Stimulated activated naive CD4-positive, alpha-beta T cell treated with Interleukin-2 at 50 U/mL for 16 hours (primary cell): ENCODE data around the gene QSOX1.

Source experiments
- DNase-seq: peaks from one replicate; lab custom pipeline; 2025; lab: John Stamatoyannopoulos, UW

QSOX1 gene

DNA sequence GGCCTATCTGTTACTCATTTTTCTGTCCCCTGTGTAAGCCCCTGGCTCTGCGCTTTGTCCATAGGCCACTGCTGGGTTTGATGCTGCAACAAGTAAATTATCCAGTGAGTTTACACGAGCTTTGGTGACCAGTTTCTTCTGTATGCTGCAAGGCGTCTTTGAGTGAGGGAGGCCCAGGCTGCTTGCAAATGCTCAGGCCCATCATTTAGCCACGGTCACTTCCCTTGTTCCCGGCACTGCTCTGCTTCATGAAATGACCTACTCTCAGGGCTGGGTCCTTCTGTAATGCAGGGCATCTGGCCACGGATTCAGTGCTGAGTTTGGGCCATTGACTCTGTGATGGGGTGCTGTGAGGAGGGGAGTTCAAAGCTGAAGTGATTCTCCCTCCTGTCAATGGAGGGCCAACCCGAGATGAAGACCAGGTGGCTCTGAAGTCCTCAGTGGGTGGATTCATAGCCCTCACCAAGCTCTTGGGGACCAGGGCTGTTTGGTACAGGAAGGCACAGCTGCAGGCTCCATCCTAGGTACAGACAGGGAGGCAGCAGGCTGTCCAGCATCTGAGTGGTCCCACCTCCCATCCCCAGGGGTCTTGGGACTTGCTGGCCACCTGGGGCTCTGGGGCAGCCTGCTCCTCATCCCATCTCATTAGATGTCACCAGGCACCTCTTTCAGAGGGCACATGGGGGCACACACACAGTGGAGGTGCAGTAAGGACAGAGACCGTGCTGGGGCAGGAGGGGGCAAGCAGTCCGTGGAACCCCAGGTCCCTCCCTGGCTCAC lies 97.0 kb downstream of the QSOX1 start:
- DNase-seq, result no peak

DNA sequence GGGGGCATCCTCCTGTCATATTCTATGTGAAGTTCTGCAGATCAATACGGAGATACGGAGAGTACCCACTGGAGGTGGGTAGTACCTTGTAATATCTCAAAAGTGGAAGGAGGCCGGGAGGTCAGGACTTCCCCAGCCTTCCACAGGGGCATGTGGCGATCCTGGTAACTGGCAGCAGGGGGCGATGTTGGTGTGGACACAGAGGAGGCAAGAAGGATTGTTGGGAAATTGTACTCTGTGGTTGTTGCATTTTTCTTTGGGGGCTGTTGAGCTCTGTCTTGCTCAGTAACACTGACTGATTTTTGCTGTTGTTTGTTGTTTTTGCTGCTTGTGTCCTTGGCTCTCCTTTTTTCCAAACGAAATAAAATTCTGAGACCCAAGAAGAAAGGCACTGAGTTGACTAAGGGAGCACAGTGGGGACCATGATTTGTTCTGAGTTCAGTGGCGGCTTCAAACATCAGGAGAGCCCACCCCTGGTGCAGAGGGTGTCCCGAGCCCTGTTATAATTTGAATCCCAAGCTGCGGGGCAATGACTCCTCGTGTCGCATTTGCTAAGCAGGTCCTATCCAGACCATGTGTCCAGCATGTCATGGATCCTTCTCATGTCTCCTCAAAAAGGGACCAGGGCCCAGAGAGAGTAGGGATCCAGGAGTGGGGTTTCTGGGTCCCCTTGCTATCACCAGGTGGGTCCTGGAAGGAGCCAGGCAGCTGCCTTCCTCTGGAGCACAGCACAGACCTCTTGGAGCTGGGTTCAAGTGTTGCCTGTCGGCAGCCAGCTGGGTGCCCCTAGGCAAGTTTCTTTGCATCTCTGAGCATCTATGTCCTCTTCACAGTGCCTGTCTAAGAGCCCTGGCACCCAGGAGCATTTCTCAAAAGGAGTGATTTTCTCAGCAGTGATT lies 98.2 kb downstream of the QSOX1 start:
- DNase-seq, result peak; percentile 57
